ENCODE data around the gene MYO5C. TPM values are rescaled to one million over a fixed set of nuclear protein-coding genes. Genes with fewer than 3 reads are reported as not detected.

MYO5C gene
- total and polyA plus RNA-seq, 2 of the 8 experiments (the other 6 are each of a cell fraction or from before 2014, with no cell fraction given), result 8.2 to 26.7 TPM

GRCh38 chr15:52256930-52257733 is 38.5 kb downstream of the MYO5C start:
- DNase-seq (ENCODE audit: low read depth in 1 of 2, low spot score in 2 of 2) (peak in 1 of 2 experiments; percentile 52), FAIRE-seq (no peak)
- no peak overlapping the region for H3K4me3 ChIP-seq (ENCODE audit: extremely low read depth in 1 of 4, insufficient read depth in 2 of 4, low read depth in 3 of 4, low read length in 4 of 4)
- no peak overlapping the region for H2BK120ac ChIP-seq (replicated peaks; ENCODE audit: low read depth, low read length)
- no peak overlapping the region for H2AFZ ChIP-seq (ENCODE audit: low read length)
- H4K5ac ChIP-seq (ENCODE audit: insufficient read length, low read depth, low read length), result no peak overlapping the region
- peak overlapping the region; percentile 90; the same call in 1 of the 2 replicates for H2BK12ac ChIP-seq (ENCODE audit: low read depth, low read length)
- no peak overlapping the region for H3K4me2 ChIP-seq (ENCODE audit: insufficient read depth in 1 of 2, low read depth in 2 of 2, low read length in 2 of 2)
- no peak overlapping the region for H4K8ac ChIP-seq (ENCODE audit: extremely low read depth, insufficient read depth, low read length)
- ChIA-PET POLR2A (ENCODE audit: partially characterized antibody) (interaction anchor here (0.8 to 1.4 kb wide), 6 partner anchors 9 to 479 kb away, joined by 3 to 4 read pairs (median 4); partner anchors contain the start of gene MYO5C), CTCF (ENCODE audit: partially characterized antibody) (interaction anchor here (0.6 to 5.6 kb wide), 64 partner anchors 8 to 480 kb away, joined by 3 to 59 read pairs (median 4); partner anchors contain the start of gene ATOSA)
- TF ChIP-seq JUN (IDR thresholded peaks at IDR 0.05; ENCODE audit: low read depth, low read length) (no peak), POLR2A (IDR thresholded peaks at IDR 0.05; ENCODE audit: control extremely low read depth in 1 of 2, low read depth in 2 of 2, low read length in 2 of 2) (peak in 1 of 2 experiments; percentile 35; a peak in 1 of 3 replicates)
- H2BK5ac ChIP-seq (ENCODE audit: low read depth, low read length), result 0 out of 2 replicates have a peak overlapping the region, but pooled peaks have one; percentile 30
- H3K14ac ChIP-seq (ENCODE audit: insufficient read length), result no peak overlapping the region
- H2BK20ac ChIP-seq (ENCODE audit: low read length), result no peak overlapping the region
- peaks cover 0 to 1% of the 10 kb centered on the region in 2 experiments for H4K20me1 ChIP-seq (replicated peaks in 1 of 2; ENCODE audit: control insufficient read depth in 1 of 2, insufficient read depth in 2 of 2, low read length in 2 of 2)
- H3K79me2 ChIP-seq (ENCODE audit: control insufficient read depth in 1 of 2, insufficient read depth in 2 of 2, low read length in 2 of 2), result no peaks in the 10 kb centered on the region
- no peak overlapping the region for H4K91ac ChIP-seq (replicated peaks; ENCODE audit: insufficient read length, low read length)
- H3K27me3 ChIP-seq (replicated peaks in 1 of 4; ENCODE audit: control insufficient read depth in 3 of 4, extremely low read depth in 1 of 4, insufficient read depth in 3 of 4, low read length in 3 of 4), result no peaks in the 10 kb centered on the region
- H3K23me2 ChIP-seq (ENCODE audit: low read depth, low read length), result no peaks in the 10 kb centered on the region
- H2BK15ac ChIP-seq (ENCODE audit: low read length), result peak overlapping the region; percentile 84; the same call in 1 of the 2 replicates
- H3K79me1 ChIP-seq (ENCODE audit: low read depth, low read length), result no peaks in the 10 kb centered on the region
- no peak overlapping the region for H3K23ac ChIP-seq (ENCODE audit: insufficient read length)
- peaks cover 13 to 20% (median 17%) of the 10 kb centered on the region in 4 experiments for H3K4me1 ChIP-seq (replicated peaks in 1 of 4; ENCODE audit: control insufficient read depth in 3 of 4, insufficient read depth in 4 of 4, low read length in 3 of 4)
- H2AK5ac ChIP-seq (ENCODE audit: low read depth, low read length), result no peak overlapping the region
- H3K9me3 ChIP-seq (ENCODE audit: insufficient read depth in 2 of 2, low read depth in 1 of 2, low read length in 1 of 2), result no peaks in the 10 kb centered on the region
- peak overlapping the region; percentile 42; the same call in 1 of the 2 replicates for H3K18ac ChIP-seq (ENCODE audit: extremely low read depth, low read length)
- no peak overlapping the region for H3K56ac ChIP-seq (replicated peaks; ENCODE audit: insufficient read length, low read depth, low read length)
- no peak overlapping the region; a peak in 1 of 7 replicates for H3K9ac ChIP-seq (replicated peaks in 1 of 4; ENCODE audit: extremely low read depth in 1 of 4, low read depth in 3 of 4, low read length in 3 of 4)
- peak overlapping the region; percentile 46 for H3K4ac ChIP-seq (replicated peaks; ENCODE audit: insufficient read length, low read depth, low read length)
- WGBS, 2 experiments (ENCODE audit: extremely low coverage in 1 of 2, insufficient coverage in 1 of 2, insufficient read length in 1 of 2, insufficient replicate concordance in 2 of 2, low coverage in 1 of 2, low lambda C conversion rate in 2 of 2, missing lambda C conversion rate in 1 of 2), result 83% methylated on average over 10 of the region's 10 CpGs; no CpG with 5 or more reads in 1 of the 2 experiments
- H3K36me3 ChIP-seq (ENCODE audit: control insufficient read depth in 2 of 4, insufficient read depth in 4 of 4, low read length in 3 of 4), result peaks cover 2 to 15% (median 8%) of the 10 kb centered on the region in 4 experiments; a peak in 6 of 8 replicates
- no peak overlapping the region for H3K27ac ChIP-seq (ENCODE audit: low read depth, low read length)

Data from H1 (cell line).